ENCODE measurements around the gene GCNT1. TPM values are rescaled to one million over a fixed set of nuclear protein-coding genes. Genes with fewer than 3 reads are reported as not detected.

The GCNT1 gene
- polyA plus RNA-seq, 2 of the 4 experiments (the other 2 are of a cell fraction) = 1.0 to 2.2 TPM

- TF ChIP-seq CHD4 (IDR thresholded peaks at IDR 0.05; ENCODE audit: borderline replicate concordance) = no peak
- no peak for TF ChIP-seq HOXB13 (CRISPR knock-in tag; IDR thresholded peaks at IDR 0.05; ENCODE audit: low read depth)
- TF ChIP-seq MYC (IDR thresholded peaks at IDR 0.05; ENCODE audit: borderline replicate concordance, low read length) = no peak
- no peak for TF ChIP-seq BHLHE40 (IDR thresholded peaks at IDR 0.05; ENCODE audit: low read depth, low read length)
- no peak for TF ChIP-seq FOSL2 (IDR thresholded peaks at IDR 0.05)
- TF ChIP-seq FOSL2 (CRISPR knock-in tag; IDR thresholded peaks at IDR 0.05) = no peak
- no peak for TF ChIP-seq NPAS2 (CRISPR knock-in tag; IDR thresholded peaks at IDR 0.05; ENCODE audit: borderline replicate concordance)
- TF ChIP-seq CBX8 (IDR thresholded peaks at IDR 0.05) = no peak
These were observed 57.9 kb downstream of the GCNT1 start (continued) for GRCh38 chr9:76516871-76517270.

DNA sequence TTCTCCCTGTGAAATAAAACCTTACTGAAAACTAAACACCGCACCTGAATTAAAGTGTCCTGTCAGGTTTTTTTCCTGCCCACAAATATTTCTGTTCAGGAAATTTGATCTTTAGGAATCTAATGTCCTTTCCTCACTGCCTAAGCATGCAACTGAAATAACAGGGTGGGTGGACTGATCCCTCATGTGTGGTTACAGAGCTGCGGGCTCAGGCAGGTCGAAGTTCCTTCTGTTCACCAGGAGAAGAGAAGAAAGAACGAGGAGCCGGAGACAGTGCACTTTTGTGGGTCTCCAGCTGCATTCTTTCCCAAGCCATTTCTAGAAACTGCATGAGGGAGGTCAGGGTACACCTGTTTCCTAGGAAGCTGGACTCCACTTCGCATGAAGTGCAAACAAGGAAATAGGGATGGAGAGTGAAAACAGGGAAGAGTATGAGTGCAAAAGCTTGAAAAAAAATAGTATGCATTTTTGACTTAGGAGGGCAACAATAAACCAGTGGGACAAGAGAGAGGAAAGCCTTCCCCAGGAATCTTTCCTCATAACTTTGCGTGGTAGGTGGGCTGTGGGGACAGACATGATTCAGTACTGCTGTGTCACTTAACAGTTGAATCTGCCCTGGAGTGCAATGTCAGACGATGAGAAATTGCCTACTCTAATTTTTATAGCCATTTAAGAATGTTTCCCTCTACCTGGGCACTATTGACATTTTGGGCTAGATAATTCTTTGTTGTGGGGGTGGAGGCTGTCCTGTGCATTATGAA, 60.3 kb downstream of the GCNT1 start:
- Histone ChIP-seq H3K4me1 (no peaks in the 10 kb centered on the region), H3K4me3 (no peak overlapping the region), H3K27ac (no peak overlapping the region), H3K9me3 (0 out of 3 replicates have a peak, but pooled peaks cover 2% of the 10 kb centered on the region), H3K4me2 (no peak overlapping the region)
- POLR2A ChIA-PET = no interaction called here
- DNase-seq (ENCODE audit: low read depth in 1 of 2, low spot score in 1 of 2) (no peak), ATAC-seq (no peak), FAIRE-seq (no peak)
- WGBS (ENCODE audit: missing lambda C conversion rate) = 30% methylated on average over 8 of the region's 8 CpGs
- CTCF ChIA-PET = interaction anchor here (1.3 kb wide), 1 partner anchor 72 kb away, joined by 3 read pairs; no protein-coding TSS in a partner anchor
- TF ChIP-seq CBX8 (IDR thresholded peaks at IDR 0.05) = no peak
- no peak for TF ChIP-seq RARB (CRISPR knock-in tag; IDR thresholded peaks at IDR 0.05)
- no peak for TF ChIP-seq MAFK (IDR thresholded peaks at IDR 0.05; ENCODE audit: partially characterized antibody)
- no peak for TF ChIP-seq CBX2 (IDR thresholded peaks at IDR 0.05; ENCODE audit: borderline replicate concordance, low read depth)
- TF ChIP-seq REST (IDR thresholded peaks at IDR 0.05) = no peak
- TF ChIP-seq HDAC2 (IDR thresholded peaks at IDR 0.05) = no peak
- TF ChIP-seq, protein P1, sequence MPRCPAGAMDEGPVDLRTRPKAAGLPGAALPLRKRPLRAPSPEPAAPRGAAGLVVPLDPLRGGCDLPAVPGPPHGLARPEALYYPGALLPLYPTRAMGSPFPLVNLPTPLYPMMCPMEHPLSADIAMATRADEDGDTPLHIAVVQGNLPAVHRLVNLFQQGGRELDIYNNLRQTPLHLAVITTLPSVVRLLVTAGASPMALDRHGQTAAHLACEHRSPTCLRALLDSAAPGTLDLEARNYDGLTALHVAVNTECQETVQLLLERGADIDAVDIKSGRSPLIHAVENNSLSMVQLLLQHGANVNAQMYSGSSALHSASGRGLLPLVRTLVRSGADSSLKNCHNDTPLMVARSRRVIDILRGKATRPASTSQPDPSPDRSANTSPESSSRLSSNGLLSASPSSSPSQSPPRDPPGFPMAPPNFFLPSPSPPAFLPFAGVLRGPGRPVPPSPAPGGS (IDR thresholded peaks at IDR 0.05) = no peak
- TF ChIP-seq JUN (IDR thresholded peaks at IDR 0.05) = no peak
- no peak for TF ChIP-seq NR3C1 (IDR thresholded peaks at IDR 0.05)
- TF ChIP-seq, protein P2, sequence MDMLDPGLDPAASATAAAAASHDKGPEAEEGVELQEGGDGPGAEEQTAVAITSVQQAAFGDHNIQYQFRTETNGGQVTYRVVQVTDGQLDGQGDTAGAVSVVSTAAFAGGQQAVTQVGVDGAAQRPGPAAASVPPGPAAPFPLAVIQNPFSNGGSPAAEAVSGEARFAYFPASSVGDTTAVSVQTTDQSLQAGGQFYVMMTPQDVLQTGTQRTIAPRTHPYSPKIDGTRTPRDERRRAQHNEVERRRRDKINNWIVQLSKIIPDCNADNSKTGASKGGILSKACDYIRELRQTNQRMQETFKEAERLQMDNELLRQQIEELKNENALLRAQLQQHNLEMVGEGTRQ (IDR thresholded peaks at IDR 0.05) = no peak
- TF ChIP-seq SMC3 (IDR thresholded peaks at IDR 0.05) = no peak

DNA sequence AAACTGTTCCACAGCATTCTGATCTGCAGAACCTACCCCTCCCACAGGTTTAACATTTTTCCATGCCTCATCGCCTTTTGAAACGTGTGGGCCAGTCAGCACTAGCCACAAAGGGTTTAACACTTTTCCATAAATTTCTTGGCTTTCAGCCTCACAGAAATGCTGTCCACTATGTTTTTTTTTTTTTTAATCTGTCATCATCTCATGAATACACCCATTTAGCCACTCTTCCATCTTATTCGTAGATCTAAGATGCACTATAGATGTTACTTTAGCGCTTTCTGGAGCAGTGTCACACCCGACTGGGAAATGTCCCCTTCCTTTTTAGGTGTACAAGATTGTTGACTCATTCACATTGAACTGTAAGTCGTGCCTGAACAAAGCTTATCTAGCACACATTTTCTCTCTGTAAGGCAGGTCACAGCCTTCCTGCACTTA, 62.3 kb downstream of the GCNT1 start:
- Histone ChIP-seq H3K4me1 (no peaks in the 10 kb centered on the region), H3K27ac (no peak overlapping the region), H3K4me2 (no peak overlapping the region), H3K4me3 (no peak overlapping the region), H3K9me3 (no peaks in the 10 kb centered on the region)
- no peak for DNase-seq (ENCODE audit: low read depth in 1 of 2, low spot score in 1 of 2)
- ChIA-PET POLR2A (no interaction called here), CTCF (no interaction called here)
- ATAC-seq = no peak
- FAIRE-seq = no peak
- 45% methylated on average over 6 of the region's 6 CpGs for WGBS (ENCODE audit: missing lambda C conversion rate)
- no peak for TF ChIP-seq GATA3 (IDR thresholded peaks at IDR 0.05; ENCODE audit: borderline replicate concordance)
- no peak for TF ChIP-seq POLR2AphosphoS2 (conservative IDR thresholded peaks at IDR 0.05; ENCODE audit: low read length)
- TF ChIP-seq HDAC2 (IDR thresholded peaks at IDR 0.05) = no peak
- TF ChIP-seq ZNF302 (CRISPR knock-in tag; IDR thresholded peaks at IDR 0.05) = no peak
- TF ChIP-seq EHMT2 (IDR thresholded peaks at IDR 0.05; ENCODE audit: low read depth) = no peak
- TF ChIP-seq RCOR1 (IDR thresholded peaks at IDR 0.05; ENCODE audit: low read depth, low read length) = no peak
- TF ChIP-seq, protein P3, sequence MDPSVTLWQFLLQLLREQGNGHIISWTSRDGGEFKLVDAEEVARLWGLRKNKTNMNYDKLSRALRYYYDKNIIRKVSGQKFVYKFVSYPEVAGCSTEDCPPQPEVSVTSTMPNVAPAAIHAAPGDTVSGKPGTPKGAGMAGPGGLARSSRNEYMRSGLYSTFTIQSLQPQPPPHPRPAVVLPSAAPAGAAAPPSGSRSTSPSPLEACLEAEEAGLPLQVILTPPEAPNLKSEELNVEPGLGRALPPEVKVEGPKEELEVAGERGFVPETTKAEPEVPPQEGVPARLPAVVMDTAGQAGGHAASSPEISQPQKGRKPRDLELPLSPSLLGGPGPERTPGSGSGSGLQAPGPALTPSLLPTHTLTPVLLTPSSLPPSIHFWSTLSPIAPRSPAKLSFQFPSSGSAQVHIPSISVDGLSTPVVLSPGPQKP (IDR thresholded peaks at IDR 0.05; ENCODE audit: low read depth, low read length) = no peak
- no peak for TF ChIP-seq PHF8 (IDR thresholded peaks at IDR 0.05; ENCODE audit: borderline replicate concordance, low read depth)
- no peak for TF ChIP-seq HMGXB4 (CRISPR knock-in tag; IDR thresholded peaks at IDR 0.05; ENCODE audit: borderline replicate concordance)
- TF ChIP-seq, protein P4, sequence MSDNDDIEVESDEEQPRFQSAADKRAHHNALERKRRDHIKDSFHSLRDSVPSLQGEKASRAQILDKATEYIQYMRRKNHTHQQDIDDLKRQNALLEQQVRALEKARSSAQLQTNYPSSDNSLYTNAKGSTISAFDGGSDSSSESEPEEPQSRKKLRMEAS (IDR thresholded peaks at IDR 0.05) = no peak
- no peak for TF ChIP-seq ZFP36 (IDR thresholded peaks at IDR 0.05; ENCODE audit: borderline replicate concordance, partially characterized antibody)
